NCI-H82 treated with DMSO at 0.1 percent for 48 hours (cell line): ENCODE results near the gene NRP1.

Experiments used
- DNase-seq: peaks from one replicate; lab custom pipeline; 2025; ENCODE audit not compliant: unreplicated experiment; lab: John Stamatoyannopoulos, UW

Gene NRP1

DNA sequence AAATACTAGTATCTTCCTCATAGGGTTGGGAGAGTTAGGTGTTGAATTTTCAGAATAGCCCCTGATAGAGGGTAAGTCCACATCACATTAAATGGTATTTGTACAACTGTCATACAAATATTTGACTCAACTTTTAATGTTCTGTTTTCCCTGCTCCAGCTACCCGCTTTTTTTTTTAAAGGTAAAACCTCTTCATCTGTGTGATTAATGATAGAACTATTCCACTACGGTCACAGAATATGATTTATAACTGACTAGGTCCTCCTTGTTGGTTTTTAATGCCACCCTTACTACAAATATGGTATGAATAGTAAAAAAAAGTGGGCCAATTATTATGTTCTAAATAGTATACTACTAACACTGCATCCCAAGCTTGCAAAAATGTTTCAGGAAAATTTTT lies 15.6 kb upstream of the NRP1 start:
- no peak for DNase-seq

DNA sequence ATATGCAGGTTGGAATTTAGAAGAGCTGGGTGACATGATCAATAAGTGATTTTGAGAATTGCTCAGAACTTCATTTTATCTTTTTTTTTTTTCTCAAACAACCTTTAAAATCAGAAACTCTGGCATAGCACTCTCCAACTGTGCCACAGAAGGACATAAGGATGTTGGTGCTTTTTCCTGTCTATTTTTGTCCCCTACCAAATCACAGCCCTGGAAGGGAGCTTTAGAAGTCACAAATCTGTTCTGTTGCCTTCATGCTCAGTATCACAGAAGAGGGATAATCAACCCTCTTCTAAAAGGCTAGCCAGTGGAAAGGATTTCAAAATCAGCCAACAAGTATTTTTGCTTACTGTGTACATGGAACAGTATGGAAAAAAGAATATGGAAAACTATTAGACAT lies 14.8 kb upstream of the NRP1 start:
- DNase-seq = no peak

- no peak for DNase-seq
Measured at GRCh38 chr10:33347211-33347610, 12.7 kb upstream of the NRP1 start.

GRCh38 chr10:33345236-33345635 lies 10.8 kb upstream of the NRP1 start:
- DNase-seq = no peak

GRCh38 chr10:33344676-33345075 lies 10.2 kb upstream of the NRP1 start:
- no peak for DNase-seq

DNA sequence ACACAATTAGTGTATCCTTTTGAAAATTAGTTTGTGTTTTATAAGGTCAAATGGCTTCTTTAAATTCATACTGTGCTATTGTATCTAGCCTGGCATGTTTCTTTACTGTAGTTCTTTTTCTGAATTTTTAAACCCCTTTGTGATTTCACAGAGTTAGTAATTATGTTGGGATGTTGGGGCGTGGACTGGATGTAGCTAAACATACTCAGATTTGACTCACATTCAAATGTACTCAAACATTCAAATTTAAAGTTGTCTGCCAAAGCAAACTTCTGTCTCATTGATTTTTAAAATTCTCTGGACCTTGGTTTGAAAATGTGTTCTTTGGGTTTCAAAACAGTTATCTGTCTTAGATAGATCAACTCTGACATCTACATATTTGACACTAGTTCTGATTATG lies 7.2 kb upstream of the NRP1 start:
- DNase-seq = no peak

DNA sequence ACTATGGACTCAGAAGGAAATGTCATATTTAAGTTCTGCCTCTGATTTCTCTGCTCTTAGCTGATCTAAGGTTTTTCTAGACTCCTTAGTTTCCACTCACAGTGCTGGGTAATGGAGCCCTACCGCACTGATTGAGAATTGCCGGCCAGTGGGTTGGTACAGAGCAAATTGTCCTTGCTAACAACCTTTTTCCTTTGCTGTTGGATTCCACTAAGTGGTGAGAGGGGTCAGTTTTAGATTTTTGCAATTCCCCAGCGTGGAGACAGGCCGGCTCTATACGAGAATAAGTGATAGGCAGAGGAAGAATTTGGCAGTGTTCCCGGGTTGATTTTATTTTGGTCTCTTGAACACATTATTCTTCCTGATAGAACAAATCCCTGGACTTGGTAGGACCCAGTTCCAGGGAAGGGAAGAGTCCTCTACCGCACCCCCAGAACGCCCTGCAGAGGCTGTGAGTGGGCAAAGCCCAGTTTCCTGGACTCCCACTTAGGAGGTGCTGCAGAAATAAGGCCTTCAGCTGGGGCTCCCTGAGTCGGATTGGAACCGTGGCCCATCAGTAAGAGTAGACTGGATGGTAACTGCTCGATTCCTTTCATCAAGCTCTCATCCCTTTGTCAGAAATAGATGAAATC lies 3.0 kb upstream of the NRP1 start:
- DNase-seq = no peak

- DNase-seq = no peak
Measured at GRCh38 chr10:33336582-33337325, 2.3 kb upstream of the NRP1 start.

- no peak for DNase-seq
Measured at GRCh38 chr10:33335801-33336581, 1.5 kb upstream of the NRP1 start.

DNA sequence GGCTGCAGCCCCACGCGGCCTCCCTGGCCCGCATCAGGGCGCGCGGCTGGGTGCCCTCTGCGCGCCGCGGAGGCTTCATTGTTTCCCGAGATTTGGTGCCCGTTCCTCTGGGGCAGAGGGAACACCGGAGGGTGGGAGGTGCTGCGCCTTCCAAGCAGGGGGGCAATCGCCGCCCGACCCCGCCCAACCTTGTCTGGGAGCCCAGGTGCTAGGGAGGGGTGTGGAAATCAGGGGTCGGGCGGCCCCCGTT lies 1.0 kb upstream of the NRP1 start:
- DNase-seq = no peak

DNA sequence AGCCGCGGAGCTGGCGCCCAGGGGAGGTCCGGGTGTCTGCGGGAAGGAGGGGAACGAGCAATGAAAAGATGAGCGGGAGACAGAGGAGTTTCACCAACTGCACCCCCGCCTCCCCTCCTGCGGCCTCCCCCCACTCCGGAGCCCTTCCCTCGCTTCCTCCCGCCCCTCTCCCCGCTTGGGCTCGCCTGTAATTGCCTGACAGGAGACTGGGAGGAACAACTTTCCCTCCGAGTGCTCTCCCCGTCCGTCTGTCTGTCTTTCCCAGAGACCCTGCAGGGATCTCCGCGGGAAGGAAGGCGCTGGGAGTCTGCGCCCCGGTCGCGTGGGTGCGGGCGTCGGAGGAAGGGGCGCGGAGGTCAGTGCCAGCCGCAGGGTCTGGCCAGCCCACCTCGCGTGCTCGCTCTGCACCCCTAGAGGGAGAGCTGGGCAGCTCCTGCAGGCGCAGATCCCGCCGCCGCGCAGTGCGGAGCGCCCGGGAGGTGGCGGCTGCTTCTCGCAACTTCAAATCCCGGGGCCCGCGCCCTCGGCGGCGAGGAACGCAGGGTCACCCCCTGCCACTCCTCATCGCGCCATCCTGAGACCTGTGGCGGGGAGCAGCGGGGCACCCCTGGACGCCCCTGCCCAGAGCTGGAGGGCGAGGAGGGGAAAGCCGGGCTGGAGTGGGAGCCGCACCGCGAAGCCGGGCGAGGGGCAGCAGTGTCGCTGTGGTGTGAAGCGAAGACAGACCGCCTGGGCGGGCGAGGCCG lies 511 bp upstream of the NRP1 start:
- no peak for DNase-seq

DNA sequence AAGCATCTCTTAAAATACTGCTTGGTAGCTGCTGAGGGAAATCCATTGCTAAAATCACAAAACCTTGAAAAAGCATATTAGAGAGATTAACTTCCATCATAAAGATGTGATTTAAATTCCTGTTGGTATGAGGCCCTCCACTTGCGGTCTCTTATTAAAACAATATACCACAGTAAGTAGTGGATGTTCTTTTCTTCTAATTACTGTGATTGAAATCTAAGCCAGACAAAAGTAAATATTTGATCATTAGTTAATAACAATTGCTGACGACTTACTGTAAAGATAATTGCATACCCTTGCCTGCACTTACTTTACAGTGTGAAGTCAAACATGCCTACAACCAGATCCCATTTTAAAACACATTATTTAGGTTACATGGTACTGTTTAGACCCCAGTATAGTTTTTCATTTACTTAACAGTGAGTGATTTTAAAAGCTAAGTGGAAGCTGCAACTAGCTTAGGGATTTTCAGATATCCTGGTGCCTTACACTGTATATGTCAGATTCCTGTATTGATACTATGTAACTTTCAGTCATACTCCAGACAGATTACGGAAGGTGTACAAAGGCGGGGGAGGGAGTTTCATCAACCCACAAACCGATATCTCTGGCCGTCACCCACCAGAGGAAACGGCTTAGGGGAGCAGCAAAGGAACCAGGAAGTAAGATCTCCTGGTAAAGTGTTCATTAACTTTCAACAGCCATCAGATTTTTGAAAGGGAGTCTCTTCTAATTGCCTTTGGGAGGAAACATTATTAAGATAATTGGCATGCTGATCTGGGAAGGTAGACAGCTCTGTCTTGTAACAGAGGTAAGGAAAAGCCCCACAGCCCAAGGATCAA lies 986 bp downstream of the NRP1 start:
- DNase-seq = no peak

GRCh38 chr10:33332183-33333065 lies 2.0 kb downstream of the NRP1 start:
- no peak for DNase-seq

DNA sequence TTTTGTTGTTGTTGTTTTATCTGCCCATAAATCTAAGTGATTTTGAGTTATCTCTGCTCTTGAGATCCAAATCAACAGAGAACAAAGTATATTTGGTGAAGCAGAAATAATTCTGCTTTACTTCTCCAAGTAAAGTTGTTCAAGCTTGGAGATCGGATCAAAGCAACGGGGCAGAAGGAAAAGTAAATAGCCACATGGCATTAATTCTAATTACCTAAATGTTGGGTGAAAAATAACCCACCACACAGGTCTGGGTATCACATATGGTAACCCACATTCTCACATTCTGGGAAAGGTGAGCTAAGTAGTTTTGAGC lies 3.1 kb downstream of the NRP1 start:
- DNase-seq = no peak

- DNase-seq = peak; percentile 47
Measured at GRCh38 chr10:33330543-33331378, 3.7 kb downstream of the NRP1 start.

DNA sequence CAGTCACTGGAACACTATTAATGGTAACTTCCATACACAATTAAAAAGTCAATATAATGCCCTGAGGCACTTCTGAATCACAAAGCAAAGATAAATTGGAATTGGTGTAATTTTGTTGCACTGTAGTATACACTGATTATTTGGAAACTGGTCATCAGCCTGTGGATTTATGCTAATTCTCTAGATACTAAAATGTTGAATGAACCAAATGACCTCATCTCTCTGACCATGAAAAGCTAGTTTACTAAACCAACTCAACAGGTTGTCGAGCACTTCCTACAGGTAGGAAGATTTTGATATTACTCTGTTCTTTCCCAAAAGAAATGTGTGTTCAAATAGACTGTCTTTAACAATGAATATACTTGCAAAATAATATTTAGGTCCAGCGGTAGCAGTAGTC lies 5.3 kb downstream of the NRP1 start:
- no peak for DNase-seq

DNA sequence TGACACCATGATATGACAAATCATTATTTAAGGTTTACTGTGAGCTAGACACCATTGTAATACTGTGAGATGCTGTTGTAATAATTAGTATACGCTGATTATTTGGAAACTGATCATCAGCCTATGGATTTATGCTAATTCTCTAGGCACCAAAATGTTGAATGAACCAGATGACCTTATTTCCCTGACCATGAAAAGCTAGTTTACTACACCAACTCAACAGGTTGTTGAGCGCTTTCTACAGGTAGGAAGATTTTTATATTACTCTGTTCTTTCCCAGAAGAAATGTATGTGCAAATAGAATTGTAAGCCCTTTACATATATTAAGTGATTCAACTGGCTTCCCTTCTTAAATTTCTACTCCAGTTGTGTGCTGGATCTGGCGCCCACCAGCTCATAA lies 6.2 kb downstream of the NRP1 start:
- no peak for DNase-seq

GRCh38 chr10:33327751-33328150 lies 6.7 kb downstream of the NRP1 start:
- no peak for DNase-seq

GRCh38 chr10:33326933-33327332 lies 7.5 kb downstream of the NRP1 start:
- no peak for DNase-seq
